LNCaP clone FGC (cell line): ENCODE measurements around the gene CCDC13.

Experiments used
- DNase-seq: peaks from one replicate; pipeline ENCODE4 v3.0.0-alpha.2; 2011; ENCODE audit warnings: low read depth
- H3K4me3 ChIP-seq: 2 replicates; pipeline ENCODE4 v1.5.1; 2011; ENCODE audit warnings: mild to moderate bottlenecking, low read depth, low read length, control low read depth
- TF ChIP-seq, protein P1 (sequence below): IDR thresholded peaks from 2 replicates; pipeline ENCODE4 v1.5.1; 2012; ENCODE audit warnings: mild to moderate bottlenecking; ENCODE audit not compliant: control insufficient read depth, insufficient read depth; ENCODE audit errors: extremely low read depth

Gene CCDC13

DNA sequence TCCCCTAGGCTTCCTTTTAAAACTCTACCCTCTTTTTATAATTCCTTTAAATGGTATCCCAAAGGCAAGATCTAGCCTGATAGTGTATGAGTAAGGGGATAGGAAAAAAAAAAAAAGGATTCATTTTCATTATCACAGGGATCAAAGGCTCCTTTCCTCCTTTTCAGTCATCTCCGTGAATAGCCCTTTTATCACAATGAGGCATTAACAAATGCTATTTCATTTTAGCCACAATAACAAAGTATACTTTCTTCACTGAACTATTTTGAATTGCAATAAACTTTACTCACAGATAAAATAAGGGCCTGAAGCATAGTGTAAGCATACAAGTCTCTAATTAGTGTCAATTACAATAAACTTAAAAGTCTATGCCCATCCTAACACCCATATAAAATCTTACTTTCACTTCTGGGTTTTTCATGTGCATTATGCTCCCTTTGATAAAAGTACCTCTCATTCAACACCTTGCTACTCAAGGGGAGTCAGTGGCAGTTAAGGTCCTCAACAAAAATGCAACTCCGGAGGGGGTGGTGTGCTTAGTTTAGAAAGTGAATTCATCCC is 22.6 kb upstream of the CCDC13 start:
- no peak overlapping the region for H3K4me3 ChIP-seq
- TF ChIP-seq, protein P1, sequence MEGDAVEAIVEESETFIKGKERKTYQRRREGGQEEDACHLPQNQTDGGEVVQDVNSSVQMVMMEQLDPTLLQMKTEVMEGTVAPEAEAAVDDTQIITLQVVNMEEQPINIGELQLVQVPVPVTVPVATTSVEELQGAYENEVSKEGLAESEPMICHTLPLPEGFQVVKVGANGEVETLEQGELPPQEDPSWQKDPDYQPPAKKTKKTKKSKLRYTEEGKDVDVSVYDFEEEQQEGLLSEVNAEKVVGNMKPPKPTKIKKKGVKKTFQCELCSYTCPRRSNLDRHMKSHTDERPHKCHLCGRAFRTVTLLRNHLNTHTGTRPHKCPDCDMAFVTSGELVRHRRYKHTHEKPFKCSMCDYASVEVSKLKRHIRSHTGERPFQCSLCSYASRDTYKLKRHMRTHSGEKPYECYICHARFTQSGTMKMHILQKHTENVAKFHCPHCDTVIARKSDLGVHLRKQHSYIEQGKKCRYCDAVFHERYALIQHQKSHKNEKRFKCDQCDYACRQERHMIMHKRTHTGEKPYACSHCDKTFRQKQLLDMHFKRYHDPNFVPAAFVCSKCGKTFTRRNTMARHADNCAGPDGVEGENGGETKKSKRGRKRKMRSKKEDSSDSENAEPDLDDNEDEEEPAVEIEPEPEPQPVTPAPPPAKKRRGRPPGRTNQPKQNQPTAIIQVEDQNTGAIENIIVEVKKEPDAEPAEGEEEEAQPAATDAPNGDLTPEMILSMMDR: no peak
- DNase-seq: no peak

DNA sequence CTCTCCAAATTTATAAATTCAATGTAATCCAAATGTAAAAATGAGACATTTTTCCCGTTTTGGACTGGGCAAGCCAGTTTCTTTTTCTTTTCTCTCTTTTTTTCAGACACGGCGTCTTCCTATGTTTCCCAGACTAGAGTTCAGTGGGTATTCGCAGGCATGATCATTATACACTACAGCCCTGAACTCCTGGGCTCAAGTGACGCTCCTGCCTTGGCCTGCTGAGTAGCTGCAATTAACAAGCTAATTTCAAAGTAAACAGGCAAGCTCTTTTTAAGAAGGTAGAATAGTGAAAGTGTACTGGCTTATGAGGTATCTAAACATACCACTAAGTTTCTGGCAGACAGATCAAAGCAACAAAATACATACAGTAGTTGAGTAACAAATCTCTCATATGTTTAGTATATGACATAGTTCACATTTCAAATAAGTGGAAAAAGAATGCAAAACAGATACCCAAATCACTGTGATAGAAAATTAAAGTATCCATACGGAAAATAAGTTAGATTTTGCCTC is 17.7 kb upstream of the CCDC13 start:
- H3K4me3 ChIP-seq: no peak overlapping the region
- DNase-seq: no peak
- TF ChIP-seq, protein P1: no peak

GRCh38 chr3:42786631-42787030 is 13.6 kb upstream of the CCDC13 start:
- TF ChIP-seq, protein P1: no peak
- no peak overlapping the region for H3K4me3 ChIP-seq
- no peak for DNase-seq

GRCh38 chr3:42786212-42786611 is 13.2 kb upstream of the CCDC13 start:
- TF ChIP-seq, protein P1: no peak
- no peak for DNase-seq
- no peak overlapping the region for H3K4me3 ChIP-seq

- TF ChIP-seq, protein P1: peak; percentile 62
- no peak for DNase-seq
- no peak overlapping the region for H3K4me3 ChIP-seq
Measured at GRCh38 chr3:42780892-42781700, 8.0 kb upstream of the CCDC13 start.

- DNase-seq: no peak
- H3K4me3 ChIP-seq: no peak overlapping the region
- TF ChIP-seq, protein P1: no peak
Measured at GRCh38 chr3:42780398-42780797, 7.3 kb upstream of the CCDC13 start.
